ENCODE measurements around the gene SPO11.

SPO11 gene

GRCh38 chr20:57316795-57317201 lies 12.8 kb upstream of the SPO11 start:
- Mint-ChIP-seq H3K4me1 (ENCODE audit: low read depth) (peaks cover 2% of the 10 kb centered on the region), H3K4me3 (no peak overlapping the region), H3K27ac (no peak overlapping the region), H3K9me3 (no peaks in the 10 kb centered on the region), H3K27me3 (ENCODE audit: low read depth) (peaks cover 8% of the 10 kb centered on the region), H3K36me3 (ENCODE audit: low read depth) (no peaks in the 10 kb centered on the region)
- no peak for DNase-seq (ENCODE audit: low spot score)

GRCh38 chr20:57317316-57317788 lies 12.3 kb upstream of the SPO11 start:
- no peaks in the 10 kb centered on the region for H3K36me3 Mint-ChIP-seq (ENCODE audit: low read depth)
- no peak for DNase-seq (ENCODE audit: low spot score)
- peaks cover 2% of the 10 kb centered on the region for H3K4me1 Mint-ChIP-seq (ENCODE audit: low read depth)
- H3K9me3 Mint-ChIP-seq, result no peaks in the 10 kb centered on the region
- H3K27me3 Mint-ChIP-seq (ENCODE audit: low read depth), result peaks cover 12% of the 10 kb centered on the region
- H3K4me3 Mint-ChIP-seq, result no peak overlapping the region
- H3K27ac Mint-ChIP-seq, result no peak overlapping the region

DNA sequence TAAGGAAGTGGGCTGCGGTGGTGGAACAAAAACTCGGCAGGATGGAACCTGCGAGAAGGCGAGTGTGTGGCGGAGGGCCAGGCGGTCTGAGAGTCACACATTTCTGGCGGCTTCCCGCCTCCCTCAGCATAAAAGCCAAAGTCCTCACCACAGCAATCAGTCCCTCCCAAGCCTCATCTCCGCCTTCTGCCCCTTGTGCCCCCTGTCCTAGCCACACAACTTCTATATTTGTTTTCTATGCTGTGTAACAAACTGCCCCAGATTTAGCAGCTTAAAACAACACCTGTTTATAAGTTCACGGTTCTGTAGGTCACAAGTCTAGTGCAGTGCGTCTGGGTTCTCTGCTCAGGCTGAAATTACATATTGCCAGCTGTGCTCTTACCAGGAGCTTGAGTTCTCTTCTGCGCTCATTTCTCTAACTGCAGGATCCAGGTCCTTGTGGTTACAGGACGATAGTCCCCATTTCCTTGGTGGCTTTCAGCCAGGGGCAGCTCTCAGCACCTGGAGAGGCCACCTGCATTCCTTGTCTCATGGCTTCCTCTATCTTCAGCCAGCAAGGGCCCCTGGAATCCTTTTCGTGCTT lies 11.7 kb upstream of the SPO11 start:
- H3K27ac Mint-ChIP-seq, result no peak overlapping the region
- no peaks in the 10 kb centered on the region for H3K36me3 Mint-ChIP-seq (ENCODE audit: low read depth)
- no peaks in the 10 kb centered on the region for H3K9me3 Mint-ChIP-seq
- DNase-seq (ENCODE audit: low spot score), result no peak
- no peak overlapping the region for H3K4me3 Mint-ChIP-seq
- H3K4me1 Mint-ChIP-seq (ENCODE audit: low read depth), result peaks cover 2% of the 10 kb centered on the region
- peaks cover 17% of the 10 kb centered on the region for H3K27me3 Mint-ChIP-seq (ENCODE audit: low read depth)

DNA sequence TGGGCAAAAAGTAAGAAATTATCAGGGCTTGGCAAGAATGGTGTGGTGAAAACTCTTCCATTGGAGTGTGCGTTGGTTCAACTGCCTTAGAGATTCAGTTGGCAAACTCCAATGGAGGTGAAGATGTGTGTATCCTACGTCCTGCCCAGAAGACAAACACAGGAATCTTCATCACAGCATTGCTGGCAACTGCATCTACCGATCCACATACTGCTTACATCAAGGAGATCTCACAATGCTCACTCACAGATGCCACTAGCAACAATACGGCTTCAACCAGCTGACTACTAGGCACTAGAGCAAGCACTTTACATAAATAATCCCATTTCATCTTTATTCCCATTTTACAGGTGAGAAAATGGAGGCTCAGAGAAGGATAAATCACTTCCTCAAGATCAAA lies 10.0 kb upstream of the SPO11 start:
- H3K4me3 Mint-ChIP-seq, result no peak overlapping the region
- peaks cover 25% of the 10 kb centered on the region for H3K27me3 Mint-ChIP-seq (ENCODE audit: low read depth)
- no peaks in the 10 kb centered on the region for H3K9me3 Mint-ChIP-seq
- peaks cover 2% of the 10 kb centered on the region for H3K4me1 Mint-ChIP-seq (ENCODE audit: low read depth)
- no peak overlapping the region for H3K27ac Mint-ChIP-seq
- H3K36me3 Mint-ChIP-seq (ENCODE audit: low read depth), result no peaks in the 10 kb centered on the region
- DNase-seq (ENCODE audit: low spot score), result no peak

- H3K27me3 Mint-ChIP-seq (ENCODE audit: low read depth), result peaks cover 33% of the 10 kb centered on the region
- DNase-seq (ENCODE audit: low spot score), result no peak
- H3K4me3 Mint-ChIP-seq, result no peak overlapping the region
- no peaks in the 10 kb centered on the region for H3K9me3 Mint-ChIP-seq
- peaks cover 2% of the 10 kb centered on the region for H3K4me1 Mint-ChIP-seq (ENCODE audit: low read depth)
- no peak overlapping the region for H3K27ac Mint-ChIP-seq
- H3K36me3 Mint-ChIP-seq (ENCODE audit: low read depth), result no peaks in the 10 kb centered on the region
Measured at GRCh38 chr20:57320358-57320757, 9.2 kb upstream of the SPO11 start.

- Mint-ChIP-seq H3K27me3 (ENCODE audit: low read depth) (peaks cover 36% of the 10 kb centered on the region), H3K4me1 (ENCODE audit: low read depth) (peaks cover 2% of the 10 kb centered on the region), H3K36me3 (ENCODE audit: low read depth) (no peaks in the 10 kb centered on the region), H3K27ac (no peak overlapping the region), H3K9me3 (no peaks in the 10 kb centered on the region), H3K4me3 (no peak overlapping the region)
- no peak for DNase-seq (ENCODE audit: low spot score)
Measured at GRCh38 chr20:57321142-57321541, 8.5 kb upstream of the SPO11 start.

GRCh38 chr20:57322476-57322875 lies 7.1 kb upstream of the SPO11 start:
- no peak overlapping the region for H3K27ac Mint-ChIP-seq
- peaks cover 45% of the 10 kb centered on the region for H3K27me3 Mint-ChIP-seq (ENCODE audit: low read depth)
- no peaks in the 10 kb centered on the region for H3K9me3 Mint-ChIP-seq
- no peak for DNase-seq (ENCODE audit: low spot score)
- peaks cover 2% of the 10 kb centered on the region for H3K4me1 Mint-ChIP-seq (ENCODE audit: low read depth)
- no peak overlapping the region for H3K4me3 Mint-ChIP-seq
- H3K36me3 Mint-ChIP-seq (ENCODE audit: low read depth), result no peaks in the 10 kb centered on the region

GRCh38 chr20:57323034-57323433 lies 6.6 kb upstream of the SPO11 start:
- H3K27ac Mint-ChIP-seq, result no peak overlapping the region

DNA sequence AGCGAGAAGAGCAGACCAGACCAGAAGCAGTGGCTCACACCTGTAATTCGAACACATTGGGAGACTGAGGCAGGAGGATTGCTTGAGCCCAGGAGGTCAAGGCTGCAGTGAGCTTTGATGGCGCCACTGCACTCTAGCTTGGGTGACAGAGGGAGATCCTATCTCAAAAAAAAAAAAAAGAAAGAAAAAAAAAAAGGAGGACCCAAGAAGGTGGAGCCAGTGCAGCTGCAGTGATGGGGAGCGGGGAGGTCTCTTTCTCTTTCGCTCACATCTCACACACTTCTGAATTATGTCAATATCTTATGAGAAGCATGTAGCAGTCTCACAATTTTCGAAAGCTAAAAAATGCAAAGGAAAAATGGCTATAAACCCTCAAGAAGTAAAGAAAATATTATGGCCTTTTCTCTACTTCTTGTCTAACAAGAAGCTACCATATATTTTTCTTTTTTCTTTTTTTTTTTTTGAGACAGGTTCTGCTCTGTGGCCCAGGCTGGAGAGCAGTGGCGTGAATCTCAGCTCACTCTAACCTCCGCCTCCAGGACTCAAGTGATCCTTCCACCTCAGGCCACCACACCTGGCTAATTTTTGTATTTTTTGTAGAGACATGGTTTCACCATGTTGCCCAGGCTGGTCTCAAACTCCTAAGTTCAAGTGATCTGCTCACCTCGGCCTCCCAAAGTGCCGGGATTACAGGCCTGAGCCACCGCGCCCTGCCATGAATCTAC lies 3.8 kb upstream of the SPO11 start:
- Mint-ChIP-seq H3K27me3 (ENCODE audit: low read depth) (peaks cover 57% of the 10 kb centered on the region), H3K36me3 (ENCODE audit: low read depth) (no peaks in the 10 kb centered on the region), H3K4me1 (ENCODE audit: low read depth) (no peaks in the 10 kb centered on the region), H3K27ac (no peak overlapping the region), H3K4me3 (no peak overlapping the region), H3K9me3 (no peaks in the 10 kb centered on the region)
- DNase-seq (ENCODE audit: low spot score), result no peak

More at GRCh38 chr20:57323034-57323433, 6.6 kb upstream of the SPO11 start:
- Mint-ChIP-seq H3K27me3 (ENCODE audit: low read depth) (peaks cover 47% of the 10 kb centered on the region), H3K4me1 (ENCODE audit: low read depth) (no peaks in the 10 kb centered on the region), H3K9me3 (no peaks in the 10 kb centered on the region), H3K4me3 (no peak overlapping the region), H3K36me3 (ENCODE audit: low read depth) (no peaks in the 10 kb centered on the region)
- DNase-seq (ENCODE audit: low spot score), result no peak

GRCh38 chr20:57326667-57327455 lies 2.7 kb upstream of the SPO11 start:
- no peaks in the 10 kb centered on the region for H3K9me3 Mint-ChIP-seq
- H3K4me1 Mint-ChIP-seq (ENCODE audit: low read depth), result no peaks in the 10 kb centered on the region
- H3K27ac Mint-ChIP-seq, result no peak overlapping the region
- no peaks in the 10 kb centered on the region for H3K36me3 Mint-ChIP-seq (ENCODE audit: low read depth)
- no peak overlapping the region for H3K4me3 Mint-ChIP-seq
- H3K27me3 Mint-ChIP-seq (ENCODE audit: low read depth), result peaks cover 60% of the 10 kb centered on the region
- DNase-seq (ENCODE audit: low spot score), result no peak

- no peaks in the 10 kb centered on the region for H3K9me3 Mint-ChIP-seq
- no peaks in the 10 kb centered on the region for H3K4me1 Mint-ChIP-seq (ENCODE audit: low read depth)
- peaks cover 57% of the 10 kb centered on the region for H3K27me3 Mint-ChIP-seq (ENCODE audit: low read depth)
- no peaks in the 10 kb centered on the region for H3K36me3 Mint-ChIP-seq (ENCODE audit: low read depth)
- no peak overlapping the region for H3K4me3 Mint-ChIP-seq
- no peak for DNase-seq (ENCODE audit: low spot score)
- no peak overlapping the region for H3K27ac Mint-ChIP-seq
Measured at GRCh38 chr20:57327820-57328219, 1.8 kb upstream of the SPO11 start.

GRCh38 chr20:57330998-57331397 lies 1.4 kb downstream of the SPO11 start:
- Mint-ChIP-seq H3K27ac (no peak overlapping the region), H3K4me1 (ENCODE audit: low read depth) (no peaks in the 10 kb centered on the region), H3K27me3 (ENCODE audit: low read depth) (peaks cover 46% of the 10 kb centered on the region), H3K36me3 (ENCODE audit: low read depth) (no peaks in the 10 kb centered on the region), H3K9me3 (no peaks in the 10 kb centered on the region), H3K4me3 (no peak overlapping the region)
- DNase-seq (ENCODE audit: low spot score), result no peak

DNA sequence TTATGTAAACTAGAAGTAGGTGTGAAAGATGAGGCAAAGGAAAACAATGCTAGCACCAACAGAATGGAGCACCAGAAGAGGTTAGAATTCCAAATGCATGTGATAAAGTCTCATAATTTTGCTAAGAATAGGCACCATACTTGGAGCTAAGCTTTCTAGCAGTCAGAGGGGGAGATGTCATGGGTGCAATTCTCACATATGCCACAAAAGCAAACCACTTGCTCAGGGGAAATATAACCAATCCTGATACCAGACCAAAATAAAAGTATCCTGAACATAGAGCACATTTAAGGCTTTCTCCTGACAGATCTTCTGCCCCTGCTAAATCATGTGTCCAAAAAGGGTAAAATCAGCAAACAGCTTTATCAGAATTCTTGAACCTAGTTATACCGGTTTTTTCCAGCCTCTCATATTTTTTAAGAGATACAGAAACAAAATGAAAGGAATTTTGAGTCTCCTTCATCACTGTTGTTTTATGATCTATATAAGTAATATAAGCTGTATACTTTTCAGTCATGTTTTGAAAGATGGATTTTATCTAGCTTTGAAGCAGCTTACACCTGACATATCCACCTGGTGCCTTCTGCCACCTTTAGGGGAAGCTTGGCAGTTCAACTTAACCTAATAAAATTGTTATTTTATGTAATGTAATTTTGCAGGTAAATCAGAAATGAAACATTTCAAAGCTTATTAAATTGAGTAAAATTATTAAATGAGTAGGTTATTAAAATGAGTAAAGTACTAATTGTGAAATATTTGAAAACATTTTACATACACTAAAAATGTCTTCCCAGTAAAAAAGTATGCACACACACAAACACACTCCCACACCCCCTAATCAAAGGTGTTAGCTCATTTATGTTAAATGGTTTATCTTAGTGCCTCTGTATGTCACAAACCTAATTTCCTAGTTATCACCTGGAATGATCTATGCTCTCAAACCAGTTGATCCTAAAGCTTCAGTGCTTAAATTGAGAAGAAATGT lies 2.8 kb downstream of the SPO11 start:
- no peaks in the 10 kb centered on the region for H3K4me1 Mint-ChIP-seq (ENCODE audit: low read depth)
- no peak overlapping the region for H3K4me3 Mint-ChIP-seq
- DNase-seq (ENCODE audit: low spot score), result no peak
- peaks cover 45% of the 10 kb centered on the region for H3K27me3 Mint-ChIP-seq (ENCODE audit: low read depth)
- no peak overlapping the region for H3K27ac Mint-ChIP-seq
- H3K9me3 Mint-ChIP-seq, result no peaks in the 10 kb centered on the region
- no peaks in the 10 kb centered on the region for H3K36me3 Mint-ChIP-seq (ENCODE audit: low read depth)
